ENCODE measurements around the gene MTMR4. TPM values are rescaled to one million over a fixed set of nuclear protein-coding genes. Genes with fewer than 3 reads are reported as not detected.
"Not testable (repeated sequence)": the region's sequence is repeated elsewhere in the genome, so short reads cannot be mapped to it uniquely, and the experiment has no call there.

Gene MTMR4
- total and polyA plus RNA-seq, 2 experiments from 2014 or later, result 25.2 to 47.8 TPM

GRCh38 chr17:58503866-58504265 lies 10.6 kb downstream of the MTMR4 start:
- no peak for TF ChIP-seq EZH2 (IDR thresholded peaks at IDR 0.05; ENCODE audit: borderline replicate concordance)
- no peak for TF ChIP-seq CTCF (IDR thresholded peaks at IDR 0.05; ENCODE audit: poor library complexity)
- TF ChIP-seq EZH2phosphoT487 (IDR thresholded peaks at IDR 0.05; ENCODE audit: low read depth, severe bottlenecking, unreplicated experiment), result no peak
- Histone ChIP-seq H3K4me1 (ENCODE audit: insufficient read depth) (no peaks in the 10 kb centered on the region), H3K4me3 (no peak overlapping the region), H2AFZ (no peak overlapping the region), H3K79me2 (no peaks in the 10 kb centered on the region), H3K4me2 (no peak overlapping the region), H3K9me2 (replicated peaks; ENCODE audit: insufficient read depth) (no peaks in the 10 kb centered on the region), H3K27me3 (no peaks in the 10 kb centered on the region), H3K36me3 (replicated peaks; ENCODE audit: insufficient read depth, low read depth) (no peaks in the 10 kb centered on the region), H4K20me1 (ENCODE audit: insufficient read depth, poor library complexity, severe bottlenecking) (no peaks in the 10 kb centered on the region), H3K9me3 (ENCODE audit: low read depth) (no peaks in the 10 kb centered on the region), H3K27ac (no peak overlapping the region)
- no peak for DNase-seq (ENCODE audit: low spot score)
- WGBS (ENCODE audit: low lambda C conversion rate, missing lambda C conversion rate), result 97% methylated on average over 8 of the region's 8 CpGs

GRCh38 chr17:58503134-58503533 lies 11.3 kb downstream of the MTMR4 start:
- not testable (repeated sequence) for H3K9me3 ChIP-seq (ENCODE audit: low read depth); H3K36me3 ChIP-seq (replicated peaks; ENCODE audit: insufficient read depth, low read depth); H2AFZ ChIP-seq

GRCh38 chr17:58501451-58501850 lies 13.0 kb downstream of the MTMR4 start:
- H3K27ac ChIP-seq, result no peak overlapping the region
- no peak for TF ChIP-seq EZH2phosphoT487 (IDR thresholded peaks at IDR 0.05; ENCODE audit: low read depth, severe bottlenecking, unreplicated experiment)
- TF ChIP-seq EZH2 (IDR thresholded peaks at IDR 0.05; ENCODE audit: borderline replicate concordance), result no peak
- no peak for TF ChIP-seq CTCF (IDR thresholded peaks at IDR 0.05; ENCODE audit: poor library complexity)
- H3K9me3 ChIP-seq (ENCODE audit: low read depth), result no peaks in the 10 kb centered on the region
- H3K4me3 ChIP-seq, result no peak overlapping the region
- no peaks in the 10 kb centered on the region for H3K27me3 ChIP-seq
- no peak overlapping the region for H3K4me2 ChIP-seq
- DNase-seq (ENCODE audit: low spot score), result no peak
- H3K9me2 ChIP-seq (replicated peaks; ENCODE audit: insufficient read depth), result no peaks in the 10 kb centered on the region
- H2AFZ ChIP-seq, result no peak overlapping the region
- H4K20me1 ChIP-seq (ENCODE audit: insufficient read depth, poor library complexity, severe bottlenecking), result no peaks in the 10 kb centered on the region
- WGBS (ENCODE audit: low lambda C conversion rate, missing lambda C conversion rate), result 96% methylated on average over 7 of the region's 7 CpGs
- H3K4me1 ChIP-seq (ENCODE audit: insufficient read depth), result peaks cover 3% of the 10 kb centered on the region
- no peaks in the 10 kb centered on the region for H3K79me2 ChIP-seq
- no peaks in the 10 kb centered on the region for H3K36me3 ChIP-seq (replicated peaks; ENCODE audit: insufficient read depth, low read depth)

More at GRCh38 chr17:58503134-58503533, 11.3 kb downstream of the MTMR4 start:
- DNase-seq (ENCODE audit: low spot score); H4K20me1 ChIP-seq (ENCODE audit: insufficient read depth, poor library complexity, severe bottlenecking); H3K79me2 ChIP-seq; H3K27ac ChIP-seq; H3K4me2 ChIP-seq; H3K4me3 ChIP-seq; H3K4me1 ChIP-seq (ENCODE audit: insufficient read depth); H3K9me2 ChIP-seq (replicated peaks; ENCODE audit: insufficient read depth); H3K27me3 ChIP-seq: not testable (repeated sequence)
- 98% methylated on average over 6 of the region's 6 CpGs for WGBS (ENCODE audit: low lambda C conversion rate, missing lambda C conversion rate)

GRCh38 chr17:58498177-58498828 lies 16.1 kb downstream of the MTMR4 start:
- no peak overlapping the region for H2AFZ ChIP-seq
- H3K4me1 ChIP-seq (ENCODE audit: insufficient read depth), result peaks cover 3% of the 10 kb centered on the region
- H3K36me3 ChIP-seq (replicated peaks; ENCODE audit: insufficient read depth, low read depth), result no peaks in the 10 kb centered on the region
- no peaks in the 10 kb centered on the region for H3K9me2 ChIP-seq (replicated peaks; ENCODE audit: insufficient read depth)
- no peaks in the 10 kb centered on the region for H3K9me3 ChIP-seq (ENCODE audit: low read depth)
- H3K27ac ChIP-seq, result no peak overlapping the region
- TF ChIP-seq EZH2 (IDR thresholded peaks at IDR 0.05; ENCODE audit: borderline replicate concordance) (no peak), EZH2phosphoT487 (IDR thresholded peaks at IDR 0.05; ENCODE audit: low read depth, severe bottlenecking, unreplicated experiment) (no peak), CTCF (IDR thresholded peaks at IDR 0.05; ENCODE audit: poor library complexity) (no peak)
- H3K79me2 ChIP-seq, result no peaks in the 10 kb centered on the region
- DNase-seq (ENCODE audit: low spot score), result no peak
- H3K27me3 ChIP-seq, result no peaks in the 10 kb centered on the region
- no peak overlapping the region for H3K4me2 ChIP-seq
- 78% methylated on average over 6 of the region's 6 CpGs for WGBS (ENCODE audit: low lambda C conversion rate, missing lambda C conversion rate)
- H4K20me1 ChIP-seq (ENCODE audit: insufficient read depth, poor library complexity, severe bottlenecking), result no peaks in the 10 kb centered on the region
- no peak overlapping the region for H3K4me3 ChIP-seq
